Peyer's patch (tissue), 4 donors: ENCODE data around the gene YPEL4. TPM values are rescaled to one million over a fixed set of nuclear protein-coding genes. Genes with fewer than 3 reads are reported as not detected.

Experiments
- DNase-seq, 3 donors: peaks; one replicate each; pipeline ENCODE4 v3.0.0-alpha.2; 2017 to 2019
- H3K27ac ChIP-seq, 4 donors: fragments of 200-600 bp; sonication (generic); one replicate each; pipeline ENCODE4 v1.5.1; 2016 to 2019
- H3K27me3 ChIP-seq, 2 donors: fragments of 200-600 bp; sonication (generic); one replicate each; pipeline ENCODE4 v1.5.1; 2019
- H3K36me3 ChIP-seq, 3 donors: fragments of 200-600 bp; sonication (generic); one replicate each; pipeline ENCODE4 v1.5.1; 2016 to 2019
- H3K4me1 ChIP-seq, 4 donors: fragments of 200-600 bp; sonication (generic); one replicate each; pipeline ENCODE4 v1.5.1; 2016 to 2019
- H3K4me3 ChIP-seq, 4 donors: fragments of 200-600 bp; sonication (generic); 1 replicate in 3 of 4; 2 replicates in 1 of 4; pipeline ENCODE4 v1.5.1; 2016 to 2019; ENCODE audit warnings: mild to moderate bottlenecking in 1 of 4
- H3K9me3 ChIP-seq, 4 donors: fragments of 200-600 bp; sonication (generic); one replicate each; pipeline ENCODE4 v1.5.1; 2016 to 2019; ENCODE audit warnings: mild to moderate bottlenecking in 1 of 4
- POLR2A ChIP-seq, 2 donors: fragments of 450-650 bp; IDR thresholded peaks; one replicate each; pipeline ENCODE4 v1.5.1; 2017; ENCODE audit warnings: antibody characterized with exemption in 2 of 2, mild to moderate bottlenecking in 2 of 2, moderate library complexity in 2 of 2
- total RNA-seq, 4 donors: library from RNA; depleted of rRNA; stranded (reverse); fragments of >200 nt; gene quantifications; one replicate each; pipeline ENCODE4 v1.1.0, GENCODE V29; 2016
- TF ChIP-seq, protein P1 (sequence below), 6 experiments: fragments of 450-650 bp in 4 of 6; fragments of 200-600 bp in 2 of 6; sonication (generic) in 1 of 6; IDR thresholded peaks; one replicate each; pipeline ENCODE4 v1.5.1; 2017 to 2019; ENCODE audit warnings: antibody characterized with exemption in 6 of 6, mild to moderate bottlenecking in 3 of 6, moderate library complexity in 1 of 6

Gene YPEL4
- total RNA-seq, 4 donors from 2014 or later, result 0.35 to 2.5 (median 0.71) TPM

DNA sequence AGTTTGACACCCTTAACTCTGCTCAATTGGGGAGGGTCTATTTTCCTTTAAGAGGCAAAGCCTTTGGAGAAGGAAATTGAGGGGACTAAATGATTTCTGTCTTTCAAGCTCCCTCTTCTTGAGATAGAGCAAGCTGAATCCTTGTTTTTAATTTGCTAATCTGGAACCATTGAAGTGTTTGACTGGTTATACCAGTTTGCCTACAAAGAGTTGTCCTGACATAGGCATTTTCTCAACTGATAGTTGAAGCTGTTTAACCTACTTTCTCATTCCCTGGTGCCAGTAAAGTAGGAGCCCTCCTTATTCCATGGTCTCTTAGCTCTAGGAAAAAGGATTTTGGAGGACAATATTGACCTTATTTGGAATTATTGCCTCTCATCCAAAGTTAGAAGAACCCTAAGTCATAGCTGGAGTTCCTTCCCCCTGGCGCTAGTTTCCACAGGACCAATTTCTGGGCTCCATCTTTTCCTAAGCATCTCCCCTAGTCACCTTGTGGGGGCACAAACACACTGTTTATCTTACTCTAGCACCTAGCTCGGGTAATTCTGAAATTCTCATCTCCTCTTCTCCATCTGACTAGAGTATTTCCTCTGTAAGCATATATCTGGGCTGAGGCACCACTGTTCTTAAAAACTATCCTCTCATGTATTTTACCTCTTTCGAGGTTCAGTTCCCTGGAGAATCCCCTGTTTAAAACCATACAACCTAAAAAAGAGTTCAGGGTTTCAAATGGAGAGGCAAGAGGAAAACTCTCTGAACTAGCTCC lies 25.6 kb upstream of the YPEL4 start:
- Histone ChIP-seq H3K4me3 (no peak overlapping the region), H3K4me1 (peaks cover 0 to 17% (median 0%) of the 10 kb centered on the region in 4 donors), H3K27ac (no peak overlapping the region), H3K36me3 (peaks cover 0 to 42% (median 0%) of the 10 kb centered on the region in 3 donors), H3K9me3 (no peaks in the 10 kb centered on the region), H3K27me3 (no peaks in the 10 kb centered on the region)
- TF ChIP-seq, protein P1, sequence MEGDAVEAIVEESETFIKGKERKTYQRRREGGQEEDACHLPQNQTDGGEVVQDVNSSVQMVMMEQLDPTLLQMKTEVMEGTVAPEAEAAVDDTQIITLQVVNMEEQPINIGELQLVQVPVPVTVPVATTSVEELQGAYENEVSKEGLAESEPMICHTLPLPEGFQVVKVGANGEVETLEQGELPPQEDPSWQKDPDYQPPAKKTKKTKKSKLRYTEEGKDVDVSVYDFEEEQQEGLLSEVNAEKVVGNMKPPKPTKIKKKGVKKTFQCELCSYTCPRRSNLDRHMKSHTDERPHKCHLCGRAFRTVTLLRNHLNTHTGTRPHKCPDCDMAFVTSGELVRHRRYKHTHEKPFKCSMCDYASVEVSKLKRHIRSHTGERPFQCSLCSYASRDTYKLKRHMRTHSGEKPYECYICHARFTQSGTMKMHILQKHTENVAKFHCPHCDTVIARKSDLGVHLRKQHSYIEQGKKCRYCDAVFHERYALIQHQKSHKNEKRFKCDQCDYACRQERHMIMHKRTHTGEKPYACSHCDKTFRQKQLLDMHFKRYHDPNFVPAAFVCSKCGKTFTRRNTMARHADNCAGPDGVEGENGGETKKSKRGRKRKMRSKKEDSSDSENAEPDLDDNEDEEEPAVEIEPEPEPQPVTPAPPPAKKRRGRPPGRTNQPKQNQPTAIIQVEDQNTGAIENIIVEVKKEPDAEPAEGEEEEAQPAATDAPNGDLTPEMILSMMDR (IDR thresholded peaks at IDR 0.05), result no peak
- no peak for TF ChIP-seq POLR2A (IDR thresholded peaks at IDR 0.05)
- no peak for DNase-seq

- DNase-seq, result no peak
- Histone ChIP-seq H3K27me3 (no peaks in the 10 kb centered on the region), H3K27ac (no peak overlapping the region), H3K4me3 (no peak overlapping the region), H3K4me1 (peaks cover 0 to 17% (median 5%) of the 10 kb centered on the region in 4 donors), H3K36me3 (peaks cover 0 to 42% (median 0%) of the 10 kb centered on the region in 3 donors), H3K9me3 (no peaks in the 10 kb centered on the region)
- TF ChIP-seq, protein P1 (IDR thresholded peaks at IDR 0.05), result no peak
Observed at GRCh38 chr11:57674251-57674650, 24.5 kb upstream of the YPEL4 start.

DNA sequence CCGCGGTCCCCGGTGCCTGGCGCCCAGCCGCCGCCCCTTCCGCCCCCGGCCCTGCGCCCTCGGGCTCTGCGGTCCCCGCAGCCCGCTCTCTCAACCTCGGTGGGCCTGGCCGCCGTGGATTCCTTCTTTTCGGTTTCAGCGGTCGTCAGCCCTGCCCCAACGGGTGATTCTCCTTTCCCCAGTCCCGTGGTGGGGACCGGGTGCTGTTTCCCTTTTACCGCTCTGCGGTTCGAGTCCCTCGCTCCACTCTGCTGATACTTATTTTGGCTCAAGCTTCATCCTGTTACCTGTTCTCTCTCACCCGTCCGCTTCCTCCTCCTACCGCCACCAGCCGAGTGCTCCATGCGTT lies 18.7 kb upstream of the YPEL4 start:
- TF ChIP-seq, protein P1 (IDR thresholded peaks at IDR 0.05), result no peak
- Histone ChIP-seq H3K27ac (peak overlapping the region; percentile 96 to 99 (median 98)), H3K36me3 (peaks cover 0 to 19% (median 0%) of the 10 kb centered on the region in 3 donors), H3K4me1 (peaks cover 0 to 26% (median 10%) of the 10 kb centered on the region in 4 donors), H3K9me3 (no peaks in the 10 kb centered on the region), H3K27me3 (no peaks in the 10 kb centered on the region), H3K4me3 (peak overlapping the region; percentile 79 to 97 (median 88))
- DNase-seq, result peak in 2 of 3 donors; percentile 42 to 67

DNA sequence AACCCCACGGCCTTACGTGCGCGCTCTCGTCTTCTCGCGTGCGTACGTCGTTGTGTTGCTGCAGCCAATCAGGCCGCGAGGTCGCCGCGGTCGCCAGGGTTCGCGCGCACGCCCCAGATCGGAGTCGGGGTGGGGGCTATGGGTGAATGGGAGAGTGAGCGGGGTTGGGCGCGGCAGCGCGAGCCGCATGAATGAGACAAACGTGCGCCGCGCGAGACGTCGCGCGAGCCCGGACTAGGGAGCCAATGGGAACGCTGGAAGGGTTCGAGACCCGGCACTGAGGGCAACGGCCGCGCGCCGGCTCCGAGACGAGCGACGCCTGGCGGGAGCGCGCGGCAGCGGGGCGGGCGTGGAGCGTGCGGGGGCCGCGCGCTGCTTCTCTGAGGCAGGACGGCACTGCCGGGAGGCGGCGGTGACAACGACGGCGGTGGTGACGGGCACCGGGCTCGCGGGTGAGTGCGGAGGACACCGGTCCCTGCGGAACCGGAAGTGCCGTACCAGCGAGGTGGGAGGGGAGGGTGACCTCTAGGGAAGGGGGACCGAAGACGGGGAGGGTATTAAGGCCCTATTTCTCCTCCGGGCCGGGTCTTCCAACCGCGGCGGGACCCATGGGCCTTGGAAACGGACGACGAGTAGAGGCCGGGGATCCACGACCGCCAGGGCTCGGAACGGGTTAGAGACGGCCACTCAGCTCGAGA lies 18.2 kb upstream of the YPEL4 start, which contains the start of gene ZDHHC5:
ZDHHC5 (plus strand) TSS at position 379 of the 698 bp plus-strand sequence. CDS start 4,977 bp downstream, outside the sequence.
- Histone ChIP-seq H3K4me1 (peaks cover 0 to 26% (median 10%) of the 10 kb centered on the region in 4 donors), H3K27ac (peak within 1 kb of the TSS; percentile 96 to 99 (median 98)), H3K36me3 (peaks cover 0 to 13% (median 0%) of the 10 kb centered on the region in 3 donors), H3K27me3 (no peaks in the 10 kb centered on the region), H3K4me3 (peak within 1 kb of the TSS; percentile 79 to 97 (median 88)), H3K9me3 (no peaks in the 10 kb centered on the region)
- peak; percentile 99 to 100 (median 100) for DNase-seq
- TF ChIP-seq, protein P1 (IDR thresholded peaks at IDR 0.05), result peak in 5 of 6 experiments; percentile 63 to 80 (median 76)
- peak; percentile 82 to 94 for TF ChIP-seq POLR2A (IDR thresholded peaks at IDR 0.05)

DNA sequence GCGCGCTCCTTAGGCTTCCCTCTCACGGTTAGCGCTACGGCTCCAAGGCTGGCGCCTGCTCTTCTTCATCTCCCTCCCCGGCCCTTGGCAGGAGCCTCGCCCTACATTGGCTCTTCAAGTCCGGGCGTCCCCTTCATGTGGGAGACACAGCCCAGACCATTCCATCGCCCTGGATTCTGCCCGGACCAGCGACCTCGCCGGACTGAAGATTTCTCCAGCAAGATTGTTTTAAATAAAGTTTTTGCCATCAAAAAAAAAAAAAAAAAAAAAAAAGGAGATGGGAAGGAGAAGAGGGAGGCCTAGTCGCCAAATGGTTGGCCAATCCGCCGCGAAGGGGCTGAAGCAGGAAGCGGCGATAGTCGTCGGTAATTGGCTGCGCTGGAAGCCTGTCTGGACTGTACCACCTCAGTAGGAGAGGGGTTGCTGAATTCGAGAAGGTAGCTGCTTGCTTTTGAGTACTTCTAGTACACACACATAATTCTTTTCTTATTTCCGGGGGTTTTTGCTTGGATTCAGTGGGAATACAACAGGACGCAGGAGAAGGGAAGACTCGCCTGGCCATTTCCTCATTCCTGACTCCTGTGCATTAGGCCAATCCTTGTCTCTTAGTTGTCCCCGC lies 17.5 kb upstream of the YPEL4 start:
- peak overlapping the region; percentile 96 to 99 (median 98) for H3K27ac ChIP-seq
- H3K4me3 ChIP-seq, result peak overlapping the region; percentile 79 to 97 (median 88)
- peak in 1 of 2 donors; percentile 23 for TF ChIP-seq POLR2A (IDR thresholded peaks at IDR 0.05)
- TF ChIP-seq, protein P1 (IDR thresholded peaks at IDR 0.05), result no peak
- DNase-seq, result peak; percentile 92 to 99 (median 98)
- H3K4me1 ChIP-seq, result peaks cover 0 to 26% (median 10%) of the 10 kb centered on the region in 4 donors
- peaks cover 0 to 9% (median 0%) of the 10 kb centered on the region in 3 donors for H3K36me3 ChIP-seq
- H3K27me3 ChIP-seq, result no peaks in the 10 kb centered on the region
- H3K9me3 ChIP-seq, result no peaks in the 10 kb centered on the region
